HL-60 (cell line): ENCODE results near the gene ADAMTS4.

Experiments
- CTCF ChIP-seq: IDR thresholded peaks from one replicate; pipeline ENCODE4 v1.5.1; 2011; ENCODE audit warnings: low read length, control low read depth, inconsistent platforms; ENCODE audit not compliant: insufficient read depth
- POLR2AphosphoS5 ChIP-seq: IDR thresholded peaks from 2 replicates; pipeline ENCODE4 v1.6.1; 2012; ENCODE audit warnings: low read depth
- SPI1 ChIP-seq: IDR thresholded peaks from 2 replicates; pipeline ENCODE4 v1.6.1; 2012; ENCODE audit warnings: low read depth, mild to moderate bottlenecking, borderline replicate concordance

GRCh38 chr1:161137881-161138280 lies 61.0 kb downstream of the ADAMTS4 start:
- TF ChIP-seq CTCF (no peak), POLR2AphosphoS5 (no peak), SPI1 (no peak)
